NCI-H82 treated with DMSO at 0.1 percent for 48 hours (cell line): ENCODE data around the gene TMPRSS6.

ENCODE experiments used
- DNase-seq: peaks from one replicate; lab custom pipeline; 2025; ENCODE audit not compliant: unreplicated experiment; lab: John Stamatoyannopoulos, UW

Gene TMPRSS6

GRCh38 chr22:37140686-37141323 is 31.3 kb upstream of the TMPRSS6 start:
- DNase-seq, result no peak

GRCh38 chr22:37139762-37140161 is 30.2 kb upstream of the TMPRSS6 start:
- no peak for DNase-seq

GRCh38 chr22:37138849-37139561 is 29.5 kb upstream of the TMPRSS6 start:
- no peak for DNase-seq

GRCh38 chr22:37137903-37138665 is 28.6 kb upstream of the TMPRSS6 start:
- DNase-seq, result no peak

- DNase-seq, result no peak
Measured at GRCh38 chr22:37137131-37137530, 27.6 kb upstream of the TMPRSS6 start.

GRCh38 chr22:37135023-37135422 is 25.5 kb upstream of the TMPRSS6 start:
- DNase-seq, result no peak

- DNase-seq, result no peak
Measured at GRCh38 chr22:37133304-37134018, 23.9 kb upstream of the TMPRSS6 start.

- no peak for DNase-seq
Measured at GRCh38 chr22:37132773-37133172, 23.3 kb upstream of the TMPRSS6 start.

GRCh38 chr22:37129866-37130441 is 20.4 kb upstream of the TMPRSS6 start:
- DNase-seq, result no peak

GRCh38 chr22:37128555-37129281 is 19.2 kb upstream of the TMPRSS6 start:
- DNase-seq, result no peak

GRCh38 chr22:37127350-37127878 is 17.9 kb upstream of the TMPRSS6 start:
- DNase-seq, result no peak

- no peak for DNase-seq
Measured at GRCh38 chr22:37126882-37127281, 17.4 kb upstream of the TMPRSS6 start.

GRCh38 chr22:37126383-37126782 is 16.9 kb upstream of the TMPRSS6 start:
- DNase-seq, result no peak

GRCh38 chr22:37123649-37124048 is 14.1 kb upstream of the TMPRSS6 start:
- no peak for DNase-seq

- DNase-seq, result no peak
Measured at GRCh38 chr22:37122598-37123180, 13.2 kb upstream of the TMPRSS6 start.

GRCh38 chr22:37121887-37122591 is 12.5 kb upstream of the TMPRSS6 start:
- no peak for DNase-seq

GRCh38 chr22:37120569-37121340 is 11.2 kb upstream of the TMPRSS6 start:
- no peak for DNase-seq

GRCh38 chr22:37119872-37120271 is 10.4 kb upstream of the TMPRSS6 start:
- DNase-seq, result no peak
